Body of pancreas (tissue), 4 donors: ENCODE data around the gene NCAN.
A peak's percentile ranks its signal among the peaks of the same experiment; 100 is the strongest.

Experiments used
- CTCF ChIP-seq, 7 experiments: fragments of 450-650 bp in 4 of 7; fragments of 200-600 bp in 3 of 7; sonication (generic) in 3 of 7; IDR thresholded peaks; one replicate each; pipeline ENCODE4 v1.5.1; 2016 to 2019; ENCODE audit warnings: antibody characterized with exemption in 7 of 7
- POLR2A ChIP-seq, 3 donors: fragments of 450-650 bp; IDR thresholded peaks; one replicate each; pipeline ENCODE4 v1.6.1; 2016; ENCODE audit warnings: antibody characterized with exemption in 3 of 3, mild to moderate bottlenecking in 2 of 3

GRCh38 chr19:19185853-19186740 is 25.7 kb upstream of the NCAN start:
- TF ChIP-seq CTCF (IDR thresholded peaks at IDR 0.05) (peak; percentile 24 to 50 (median 37)), POLR2A (IDR thresholded peaks at IDR 0.05) (no peak)
